ENCODE results near the gene UVSSA. TPM values are rescaled to one million over a fixed set of nuclear protein-coding genes. Genes with fewer than 3 reads are reported as not detected.
"Not testable (repeated sequence)": the region's sequence is repeated elsewhere in the genome, so short reads cannot be mapped to it uniquely, and the experiment has no call there.

UVSSA gene
- total RNA-seq, 1 donor from 2014 or later: 22.8 TPM

GRCh38 chr4:1369091-1369450 is 22.1 kb downstream of the UVSSA start:
- no peak overlapping the region for H3K4me3 Mint-ChIP-seq
- peaks cover 9% of the 10 kb centered on the region for H3K4me1 Mint-ChIP-seq
- TF ChIP-seq CTCF (conservative IDR thresholded peaks at IDR 0.05): no peak
- H3K27me3 Mint-ChIP-seq (ENCODE audit: low read depth): no peaks in the 10 kb centered on the region
- H3K9me3 Mint-ChIP-seq: no peaks in the 10 kb centered on the region
- no peak for DNase-seq (ENCODE audit: low read depth, low spot score)
- H3K36me3 Mint-ChIP-seq (ENCODE audit: low read depth): peaks cover 27% of the 10 kb centered on the region
- no peak overlapping the region for H3K27ac Mint-ChIP-seq (ENCODE audit: unreplicated experiment)

- Mint-ChIP-seq H3K27me3 (ENCODE audit: low read depth) (no peaks in the 10 kb centered on the region), H3K36me3 (ENCODE audit: low read depth) (peaks cover 27% of the 10 kb centered on the region), H3K4me3 (no peak overlapping the region), H3K9me3 (no peaks in the 10 kb centered on the region), H3K4me1 (peaks cover 9% of the 10 kb centered on the region), H3K27ac (ENCODE audit: unreplicated experiment) (no peak overlapping the region)
- no peak for DNase-seq (ENCODE audit: low read depth, low spot score)
- no peak for TF ChIP-seq CTCF (conservative IDR thresholded peaks at IDR 0.05)
Measured at GRCh38 chr4:1369479-1370079, 22.6 kb downstream of the UVSSA start.

GRCh38 chr4:1370321-1371124 is 23.5 kb downstream of the UVSSA start:
- TF ChIP-seq CTCF (conservative IDR thresholded peaks at IDR 0.05): no peak
- H3K36me3 Mint-ChIP-seq (ENCODE audit: low read depth): peaks cover 27% of the 10 kb centered on the region
- H3K27ac Mint-ChIP-seq (ENCODE audit: unreplicated experiment): no peak overlapping the region
- no peaks in the 10 kb centered on the region for H3K9me3 Mint-ChIP-seq
- H3K4me3 Mint-ChIP-seq: no peak overlapping the region
- H3K4me1 Mint-ChIP-seq: peaks cover 9% of the 10 kb centered on the region
- H3K27me3 Mint-ChIP-seq (ENCODE audit: low read depth): no peaks in the 10 kb centered on the region
- no peak for DNase-seq (ENCODE audit: low read depth, low spot score)

GRCh38 chr4:1371176-1372165 is 24.5 kb downstream of the UVSSA start:
- Mint-ChIP-seq H3K4me3 (no peak overlapping the region), H3K36me3 (ENCODE audit: low read depth) (peaks cover 27% of the 10 kb centered on the region), H3K4me1 (peaks cover 9% of the 10 kb centered on the region), H3K27me3 (ENCODE audit: low read depth) (no peaks in the 10 kb centered on the region), H3K27ac (ENCODE audit: unreplicated experiment) (no peak overlapping the region), H3K9me3 (no peaks in the 10 kb centered on the region)
- DNase-seq (ENCODE audit: low read depth, low spot score): no peak
- TF ChIP-seq CTCF (conservative IDR thresholded peaks at IDR 0.05): no peak

- H3K27me3 Mint-ChIP-seq (ENCODE audit: low read depth); H3K27ac Mint-ChIP-seq (ENCODE audit: unreplicated experiment); H3K4me3 Mint-ChIP-seq; DNase-seq (ENCODE audit: low read depth, low spot score); H3K9me3 Mint-ChIP-seq; H3K4me1 Mint-ChIP-seq: not testable (repeated sequence)
- H3K36me3 Mint-ChIP-seq (ENCODE audit: low read depth): peaks cover 27% of the 10 kb centered on the region
Measured at GRCh38 chr4:1372576-1372975, 25.6 kb downstream of the UVSSA start.

Data from neural crest cell (in vitro differentiated cells).